ENCODE measurements around the gene SH2D4B. TPM values are rescaled to one million over a fixed set of nuclear protein-coding genes. Genes with fewer than 3 reads are reported as not detected.

Gene SH2D4B
- total RNA-seq: 1.6 TPM

GRCh38 chr10:80537736-80538480 lies at the start of gene SH2D4B:
TSS of gene SH2D4B (plus strand) at chr10:80537902. CDS start at chr10:80538332, 430 bp downstream.

Other genes with a start within 250 kb of the SH2D4B start
- not detected for gene MAT1A, start 248.2 kb upstream of the SH2D4B start, total RNA-seq
- not detected for gene DYDC1, start 181.1 kb upstream of the SH2D4B start, total RNA-seq
- gene DYDC2, start 181.1 kb upstream of the SH2D4B start, total RNA-seq: 2.8 TPM
- gene PRXL2A, start 129.4 kb upstream of the SH2D4B start, total RNA-seq: 64.2 TPM
- 39.4 TPM for gene TSPAN14, start 83.6 kb upstream of the SH2D4B start, total RNA-seq